ENCODE results near the gene PRELID2.

DNA sequence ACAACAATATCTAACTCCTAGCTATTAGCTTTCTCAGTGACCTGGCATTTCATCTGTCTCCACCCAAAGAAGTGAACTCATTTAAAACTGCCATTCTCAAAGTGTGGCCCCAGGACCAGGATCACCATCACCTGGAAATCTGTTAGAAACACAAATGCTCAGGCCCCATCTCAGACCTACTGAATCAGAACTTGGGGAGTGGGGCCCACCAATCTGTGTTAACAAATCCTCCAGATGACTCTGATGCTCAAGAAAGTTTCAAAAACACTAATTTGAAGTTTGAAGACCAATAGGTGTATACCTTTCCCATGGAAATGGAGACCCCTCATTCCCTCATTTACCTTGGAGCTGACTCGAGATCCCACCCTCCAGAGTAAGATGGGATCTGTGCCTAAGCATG, 72.3 kb downstream of the PRELID2 start:
- TF ChIP-seq, protein P1, sequence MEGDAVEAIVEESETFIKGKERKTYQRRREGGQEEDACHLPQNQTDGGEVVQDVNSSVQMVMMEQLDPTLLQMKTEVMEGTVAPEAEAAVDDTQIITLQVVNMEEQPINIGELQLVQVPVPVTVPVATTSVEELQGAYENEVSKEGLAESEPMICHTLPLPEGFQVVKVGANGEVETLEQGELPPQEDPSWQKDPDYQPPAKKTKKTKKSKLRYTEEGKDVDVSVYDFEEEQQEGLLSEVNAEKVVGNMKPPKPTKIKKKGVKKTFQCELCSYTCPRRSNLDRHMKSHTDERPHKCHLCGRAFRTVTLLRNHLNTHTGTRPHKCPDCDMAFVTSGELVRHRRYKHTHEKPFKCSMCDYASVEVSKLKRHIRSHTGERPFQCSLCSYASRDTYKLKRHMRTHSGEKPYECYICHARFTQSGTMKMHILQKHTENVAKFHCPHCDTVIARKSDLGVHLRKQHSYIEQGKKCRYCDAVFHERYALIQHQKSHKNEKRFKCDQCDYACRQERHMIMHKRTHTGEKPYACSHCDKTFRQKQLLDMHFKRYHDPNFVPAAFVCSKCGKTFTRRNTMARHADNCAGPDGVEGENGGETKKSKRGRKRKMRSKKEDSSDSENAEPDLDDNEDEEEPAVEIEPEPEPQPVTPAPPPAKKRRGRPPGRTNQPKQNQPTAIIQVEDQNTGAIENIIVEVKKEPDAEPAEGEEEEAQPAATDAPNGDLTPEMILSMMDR (IDR thresholded peaks at IDR 0.05; ENCODE audit: poor library complexity) = no peak
- no peak for TF ChIP-seq EZH2phosphoT487 (IDR thresholded peaks at IDR 0.05; ENCODE audit: low read depth, severe bottlenecking, unreplicated experiment)
- TF ChIP-seq EZH2 (IDR thresholded peaks at IDR 0.05; ENCODE audit: borderline replicate concordance) = no peak

All from hepatocyte (in vitro differentiated cells).